Transverse colon (tissue), 4 donors: ENCODE results near the gene ZNF486.
"Not testable (repeated sequence)": the region's sequence is repeated elsewhere in the genome, so short reads cannot be mapped to it uniquely, and the experiment has no call there.

Experiments used
- POLR2AphosphoS5 ChIP-seq, 3 donors: sonication (generic); formaldehyde crosslinking; IDR thresholded peaks; one replicate each; pipeline ENCODE4 v1.6.1; 2016; ENCODE audit warnings: antibody characterized with exemption in 3 of 3
- TF ChIP-seq, protein P1 (sequence below), 5 experiments: fragments of 200-600 bp in 3 of 5; fragments of 450-650 bp in 2 of 5; sonication (generic) in 3 of 5; IDR thresholded peaks; 1 replicate in 2 of 5; 2 replicates in 3 of 5; pipeline ENCODE4 v1.5.1; 2016 to 2017; ENCODE audit warnings: antibody characterized with exemption in 5 of 5, inconsistent platforms in 3 of 5, mild to moderate bottlenecking in 2 of 5, moderate library complexity in 1 of 5

DNA sequence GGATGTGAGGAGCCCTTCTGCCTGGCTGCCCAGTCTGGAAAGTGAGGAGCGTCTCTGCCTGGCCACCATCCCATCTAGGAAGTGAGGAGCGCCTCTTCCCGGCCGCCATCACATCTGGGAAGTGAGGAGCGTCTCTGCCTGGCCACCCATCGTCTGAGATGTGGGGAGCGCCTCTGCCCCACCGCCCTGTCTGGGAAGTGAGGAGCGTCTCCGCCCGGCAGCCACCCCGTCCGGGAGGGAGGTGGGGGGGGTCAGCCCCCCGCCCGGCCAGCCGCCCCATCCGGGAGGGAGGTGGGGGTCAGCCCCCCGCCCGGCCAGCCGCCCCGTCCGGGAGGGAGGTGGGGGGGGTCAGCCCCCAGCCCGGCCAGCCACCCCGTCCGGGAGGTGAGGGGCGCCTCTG is 47.4 kb downstream of the ZNF486 start:
- not testable (repeated sequence) for TF ChIP-seq POLR2AphosphoS5 (IDR thresholded peaks at IDR 0.05)
- TF ChIP-seq, protein P1, sequence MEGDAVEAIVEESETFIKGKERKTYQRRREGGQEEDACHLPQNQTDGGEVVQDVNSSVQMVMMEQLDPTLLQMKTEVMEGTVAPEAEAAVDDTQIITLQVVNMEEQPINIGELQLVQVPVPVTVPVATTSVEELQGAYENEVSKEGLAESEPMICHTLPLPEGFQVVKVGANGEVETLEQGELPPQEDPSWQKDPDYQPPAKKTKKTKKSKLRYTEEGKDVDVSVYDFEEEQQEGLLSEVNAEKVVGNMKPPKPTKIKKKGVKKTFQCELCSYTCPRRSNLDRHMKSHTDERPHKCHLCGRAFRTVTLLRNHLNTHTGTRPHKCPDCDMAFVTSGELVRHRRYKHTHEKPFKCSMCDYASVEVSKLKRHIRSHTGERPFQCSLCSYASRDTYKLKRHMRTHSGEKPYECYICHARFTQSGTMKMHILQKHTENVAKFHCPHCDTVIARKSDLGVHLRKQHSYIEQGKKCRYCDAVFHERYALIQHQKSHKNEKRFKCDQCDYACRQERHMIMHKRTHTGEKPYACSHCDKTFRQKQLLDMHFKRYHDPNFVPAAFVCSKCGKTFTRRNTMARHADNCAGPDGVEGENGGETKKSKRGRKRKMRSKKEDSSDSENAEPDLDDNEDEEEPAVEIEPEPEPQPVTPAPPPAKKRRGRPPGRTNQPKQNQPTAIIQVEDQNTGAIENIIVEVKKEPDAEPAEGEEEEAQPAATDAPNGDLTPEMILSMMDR (IDR thresholded peaks at IDR 0.05): not testable (repeated sequence)
